CD8-positive, alpha-beta memory T cell (primary cell): ENCODE results near the gene HIRA. TPM values are rescaled to one million over a fixed set of nuclear protein-coding genes. Genes with fewer than 3 reads are reported as not detected.
A peak's percentile ranks its signal among the peaks of the same experiment; 100 is the strongest.

Experiments
- CTCF ChIA-PET: fragments of 350-600 bp; sonication (Branson Sonifier 250); formaldehyde crosslinking; loops from one replicate; lab custom pipeline; 2021; ENCODE audit warnings: antibody characterized with exemption; lab: Charles Lee
- POLR2A ChIA-PET: fragments of 350-600 bp; sonication (Branson Sonifier 250); formaldehyde crosslinking; loops from one replicate; lab custom pipeline; 2021; ENCODE audit warnings: antibody characterized with exemption; lab: Charles Lee
- DNase-seq, 5 donors: peaks; one replicate each; pipeline versions ENCODE4 v3.0.0 to v3.0.0-alpha.2; 2020 to 2022; ENCODE audit warnings: mixed read lengths in 1 of 5
- H3K27ac ChIP-seq: one replicate; pipeline ENCODE4 v1.7.0; 2013; ENCODE audit warnings: low read depth, mild to moderate bottlenecking, low read length, moderate library complexity
- H3K27me3 ChIP-seq: 2 replicates; pipeline ENCODE4 v1.7.0; 2013; ENCODE audit warnings: low read length, mild to moderate bottlenecking; ENCODE audit not compliant: insufficient read depth, poor library complexity, severe bottlenecking
- H3K36me3 ChIP-seq: 2 replicates; pipeline ENCODE4 v1.7.0; 2013; ENCODE audit warnings: mild to moderate bottlenecking, low read length, moderate library complexity; ENCODE audit not compliant: insufficient read depth
- H3K4me1 ChIP-seq: 2 replicates; pipeline ENCODE4 v1.7.0; 2013; ENCODE audit warnings: mild to moderate bottlenecking, low read length, moderate library complexity; ENCODE audit not compliant: insufficient read depth
- H3K4me3 ChIP-seq: 2 replicates; pipeline ENCODE4 v1.7.0; 2013; ENCODE audit warnings: mild to moderate bottlenecking, low read length
- H3K9me3 ChIP-seq: 2 replicates; pipeline ENCODE4 v1.7.0; 2013; ENCODE audit warnings: mild to moderate bottlenecking, low read length
- H3K27ac Mint-ChIP-seq, 8 donors: one replicate each; pipeline ENCODE4 v1.8.0; 2020 to 2021; ENCODE audit warnings: mixed read lengths in 8 of 8, mild to moderate bottlenecking in 6 of 8, inconsistent platforms in 3 of 8, moderate library complexity in 3 of 8
- H3K27me3 Mint-ChIP-seq, 2 donors: one replicate each; pipeline ENCODE4 v1.8.0; 2020 to 2021; ENCODE audit warnings: mixed read lengths in 2 of 2, mild to moderate bottlenecking in 1 of 2, moderate library complexity in 1 of 2
- H3K36me3 Mint-ChIP-seq, 3 donors: one replicate each; pipeline ENCODE4 v1.8.0; 2020 to 2021; ENCODE audit warnings: mixed read lengths in 3 of 3, inconsistent platforms in 1 of 3, mild to moderate bottlenecking in 1 of 3
- H3K4me1 Mint-ChIP-seq, 3 donors: one replicate each; pipeline ENCODE4 v1.8.0; 2020 to 2021; ENCODE audit warnings: mixed read lengths in 3 of 3, inconsistent platforms in 1 of 3, mild to moderate bottlenecking in 1 of 3
- H3K4me3 Mint-ChIP-seq, 7 donors: one replicate each; pipeline ENCODE4 v1.8.0; 2020 to 2021; ENCODE audit warnings: mixed read lengths in 7 of 7, mild to moderate bottlenecking in 6 of 7, moderate library complexity in 4 of 7, inconsistent platforms in 2 of 7
- H3K9me3 Mint-ChIP-seq, 5 donors: one replicate each; pipeline ENCODE4 v1.8.0; 2020 to 2022; ENCODE audit warnings: mixed read lengths in 5 of 5, mild to moderate bottlenecking in 3 of 5, moderate library complexity in 2 of 5, inconsistent platforms in 1 of 5
- polyA plus RNA-seq: library from polyadenylated mRNA; unstranded; fragments of 300-500 nt; fragmentation: Illumina TruSeq; gene quantifications from one replicate; pipeline ENCODE4 v1.2.3, GENCODE V29; 2021
- total RNA-seq, 2 experiments: library from RNA; stranded (reverse); gene quantifications; one replicate each; pipeline ENCODE4 v1.2.3, GENCODE V29; 2021

HIRA gene
- total and polyA plus RNA-seq, 3 experiments from 2014 or later, result 4.6 to 44.8 (median 38.5) TPM

DNA sequence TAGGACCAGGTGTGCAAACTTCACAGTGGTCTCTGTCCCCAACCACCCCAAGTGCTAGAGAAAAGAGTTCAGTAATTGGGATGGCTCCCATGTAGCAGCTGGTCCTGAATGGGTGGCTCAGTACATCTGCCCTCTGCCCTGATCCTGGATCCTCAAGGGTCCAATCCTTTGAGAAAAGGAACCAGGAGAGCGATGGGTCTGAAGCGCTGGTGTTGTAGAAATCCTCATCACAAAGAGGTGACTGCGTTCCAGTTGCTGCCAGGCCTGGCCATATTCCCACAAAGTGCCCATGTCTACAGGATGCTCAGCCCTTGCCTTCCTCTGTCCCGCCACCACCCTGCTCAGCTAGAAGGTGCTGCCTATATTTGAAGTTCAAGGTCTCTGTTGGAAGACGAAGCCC is 22.2 kb upstream of the HIRA start:
- Histone ChIP-seq H3K4me1 (peaks cover 5% of the 10 kb centered on the region), H3K36me3 (peaks cover 59% of the 10 kb centered on the region), H3K4me3 (no peak overlapping the region), H3K27ac (no peak overlapping the region), H3K9me3 (no peaks in the 10 kb centered on the region), H3K27me3 (no peaks in the 10 kb centered on the region)
- Mint-ChIP-seq H3K36me3 (peaks cover 7 to 80% (median 15%) of the 10 kb centered on the region in 3 donors), H3K27me3 (no peaks in the 10 kb centered on the region), H3K27ac (peak overlapping the region in 1 of 8 donors; percentile 64), H3K4me3 (no peak overlapping the region), H3K9me3 (no peaks in the 10 kb centered on the region), H3K4me1 (peaks cover 0 to under 1% (median 0%) of the 10 kb centered on the region in 3 donors)
- no peak for DNase-seq
- POLR2A ChIA-PET, result no interaction called here
- CTCF ChIA-PET, result no interaction called here

- H3K27ac Mint-ChIP-seq, result peak overlapping the region in 4 of 8 donors; percentile 19 to 80 (median 58)
- POLR2A ChIA-PET, result interaction anchor here (0.5 kb wide), 1 partner anchor 36 kb away, joined by 5 read pairs; no protein-coding TSS in a partner anchor
- no peaks in the 10 kb centered on the region for H3K9me3 Mint-ChIP-seq
Measured at GRCh38 chr22:19451570-19451969, 20.0 kb upstream of the HIRA start.

DNA sequence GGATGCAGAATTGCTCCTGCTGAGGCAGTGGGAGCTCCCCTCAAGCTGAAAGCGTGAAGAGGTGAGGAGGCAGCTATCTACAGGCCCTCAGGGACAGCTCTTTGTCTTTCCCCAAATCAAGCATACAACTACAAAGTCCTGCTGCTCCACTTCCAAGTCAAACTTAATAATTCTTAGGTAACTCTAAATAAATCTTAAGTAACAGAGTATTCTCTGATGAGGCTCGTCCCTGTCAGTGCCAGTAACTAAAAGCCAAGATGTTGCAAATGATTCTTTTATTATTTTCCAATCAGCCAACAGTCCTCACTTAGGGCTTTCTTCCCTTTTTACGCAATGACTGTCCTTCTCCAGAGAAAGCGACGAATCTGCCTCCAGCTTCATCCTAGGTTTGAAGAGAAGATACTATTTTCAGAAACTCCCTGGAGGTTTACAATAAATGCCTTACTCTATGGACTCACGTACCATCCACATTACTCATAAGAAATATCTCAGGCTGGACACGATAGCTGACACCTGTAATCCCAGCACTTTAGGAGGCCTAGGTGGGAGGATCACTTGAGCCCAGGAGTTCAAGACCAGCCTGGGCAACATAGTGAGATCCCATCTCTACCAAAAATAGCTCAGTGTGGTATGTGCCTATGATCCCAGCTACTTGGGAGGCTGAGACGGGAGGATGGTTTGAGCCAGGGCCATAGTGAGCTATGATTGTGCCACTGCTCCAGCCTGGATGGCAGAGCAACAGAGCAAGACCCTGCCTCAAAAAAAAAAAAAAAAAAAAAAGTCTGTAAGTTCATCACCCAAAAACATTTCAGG is 19.0 kb upstream of the HIRA start:
- Histone ChIP-seq H3K4me3 (no peak overlapping the region), H3K36me3 (peaks cover 38% of the 10 kb centered on the region), H3K27me3 (no peaks in the 10 kb centered on the region), H3K4me1 (peaks cover 24% of the 10 kb centered on the region), H3K27ac (no peak overlapping the region), H3K9me3 (no peaks in the 10 kb centered on the region)
- Mint-ChIP-seq H3K27ac (peak overlapping the region in 4 of 8 donors; percentile 37 to 80 (median 53)), H3K9me3 (no peaks in the 10 kb centered on the region), H3K4me1 (peaks cover 15 to 23% (median 22%) of the 10 kb centered on the region in 3 donors), H3K4me3 (peak overlapping the region in 1 of 7 donors; percentile 20), H3K27me3 (no peaks in the 10 kb centered on the region), H3K36me3 (peaks cover 7 to 56% (median 11%) of the 10 kb centered on the region in 3 donors)
- ChIA-PET POLR2A (no interaction called here), CTCF (no interaction called here)
- DNase-seq, result no peak

More at GRCh38 chr22:19451570-19451969, 20.0 kb upstream of the HIRA start:
- Mint-ChIP-seq H3K4me3 (peak overlapping the region in 2 of 7 donors; percentile 8 to 66), H3K27me3 (no peaks in the 10 kb centered on the region), H3K36me3 (peaks cover 7 to 66% (median 11%) of the 10 kb centered on the region in 3 donors), H3K4me1 (peaks cover 10 to 15% (median 14%) of the 10 kb centered on the region in 3 donors)
- no peak overlapping the region for H3K4me3 ChIP-seq
- H3K9me3 ChIP-seq, result no peaks in the 10 kb centered on the region
- no peaks in the 10 kb centered on the region for H3K27me3 ChIP-seq
- peaks cover 48% of the 10 kb centered on the region for H3K36me3 ChIP-seq
- H3K27ac ChIP-seq, result no peak overlapping the region
- peaks cover 16% of the 10 kb centered on the region for H3K4me1 ChIP-seq
- CTCF ChIA-PET, result no interaction called here
- DNase-seq, result no peak

GRCh38 chr22:19449422-19449767 is 17.9 kb upstream of the HIRA start:
- Mint-ChIP-seq H3K27me3 (no peaks in the 10 kb centered on the region), H3K36me3 (peaks cover 5 to 56% (median 8%) of the 10 kb centered on the region in 3 donors), H3K4me3 (peak overlapping the region in 2 of 7 donors; percentile 38 to 66), H3K4me1 (peaks cover 26 to 34% (median 34%) of the 10 kb centered on the region in 3 donors), H3K9me3 (no peaks in the 10 kb centered on the region), H3K27ac (peak overlapping the region in 6 of 8 donors; percentile 24 to 62 (median 40))
- ChIA-PET POLR2A (no interaction called here), CTCF (no interaction called here)
- Histone ChIP-seq H3K27me3 (no peaks in the 10 kb centered on the region), H3K4me1 (peaks cover 31% of the 10 kb centered on the region), H3K36me3 (peaks cover 32% of the 10 kb centered on the region), H3K9me3 (no peaks in the 10 kb centered on the region), H3K27ac (no peak overlapping the region), H3K4me3 (no peak overlapping the region)
- DNase-seq, result no peak

DNA sequence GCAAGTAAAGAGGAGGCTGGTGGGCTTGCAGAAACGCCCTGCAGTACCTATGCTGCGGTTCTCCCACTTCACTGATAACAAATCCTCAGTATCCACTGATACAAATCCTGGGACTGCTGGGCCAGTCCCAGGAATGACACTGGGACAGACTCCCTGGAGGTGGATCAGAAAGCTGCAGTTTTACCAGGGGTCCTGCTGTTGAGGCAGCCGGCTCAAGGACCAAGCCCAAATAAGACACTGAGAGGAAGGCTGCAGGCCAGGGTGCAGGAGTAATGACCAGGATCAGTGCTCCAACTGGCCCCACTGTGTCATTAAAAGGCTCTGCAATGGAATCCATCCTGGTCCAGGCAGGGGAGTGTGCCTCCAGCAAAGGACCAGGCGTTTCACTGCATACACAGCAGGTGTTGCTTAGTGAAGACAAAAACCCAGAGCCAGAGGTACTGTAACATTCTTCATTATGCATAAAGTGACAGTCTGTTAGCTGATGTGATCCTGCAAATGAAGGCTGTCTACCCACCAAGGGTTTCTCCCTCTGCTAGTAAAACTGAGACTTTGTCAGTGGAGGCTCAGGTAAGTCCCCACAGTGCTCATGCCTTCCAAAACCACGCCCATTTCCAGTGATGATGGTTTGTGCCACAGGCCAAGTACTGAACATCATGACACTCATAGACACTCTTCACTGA is 17.3 kb upstream of the HIRA start:
- no peak for DNase-seq

DNA sequence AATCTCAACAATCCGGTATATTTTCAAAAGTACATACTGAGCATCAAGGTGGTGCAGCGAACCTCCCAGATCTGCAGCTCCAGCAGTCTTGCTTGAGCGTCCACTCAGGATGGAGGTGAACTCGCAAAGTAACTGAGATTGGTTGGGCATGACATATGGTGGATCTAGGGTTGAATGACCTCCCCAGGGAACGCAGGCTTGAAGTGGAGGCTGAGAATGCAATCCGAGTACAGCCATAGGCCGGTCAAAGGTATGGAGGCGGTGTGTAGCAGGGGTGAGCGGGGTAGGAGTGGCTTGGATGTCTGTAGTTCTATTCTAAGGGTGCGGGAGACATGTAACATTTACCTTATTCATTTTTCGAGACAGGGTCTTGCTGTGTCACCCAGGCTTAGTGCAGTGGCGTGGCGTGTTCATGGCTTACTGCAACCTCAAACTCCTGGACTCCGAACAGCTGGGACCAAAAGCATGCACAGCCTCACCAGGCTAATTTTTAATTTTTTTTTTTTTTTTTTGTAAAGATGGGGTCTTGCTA is 16.6 kb upstream of the HIRA start:
- peak overlapping the region; percentile 77 for H3K4me3 ChIP-seq
- Mint-ChIP-seq H3K27me3 (no peaks in the 10 kb centered on the region), H3K4me3 (peak overlapping the region; percentile 90 to 96 (median 94)), H3K9me3 (no peaks in the 10 kb centered on the region), H3K4me1 (peaks cover 34 to 47% (median 43%) of the 10 kb centered on the region in 3 donors), H3K36me3 (peaks cover 3 to 55% (median 6%) of the 10 kb centered on the region in 3 donors), H3K27ac (peak overlapping the region; percentile 80 to 99 (median 94))
- H3K36me3 ChIP-seq, result peaks cover 32% of the 10 kb centered on the region
- H3K9me3 ChIP-seq, result no peaks in the 10 kb centered on the region
- peak overlapping the region; percentile 90 for H3K27ac ChIP-seq
- ChIA-PET POLR2A (interaction anchor here (1.6 to 2.4 kb wide), 2 partner anchors 17 to 31 kb away, joined by 11 to 24 read pairs; partner anchors contain the start of genes CDC45, HIRA, MRPL40 and UFD1), CTCF (interaction anchor here (1.4 kb wide), 1 partner anchor 15 kb away, joined by 3 read pairs; no protein-coding TSS in a partner anchor)
- DNase-seq, result peak in 1 of 5 donors; percentile 8
- H3K4me1 ChIP-seq, result peaks cover 31% of the 10 kb centered on the region
- no peaks in the 10 kb centered on the region for H3K27me3 ChIP-seq

More for the DNA sequence above, 17.3 kb upstream of the HIRA start:
- no peak overlapping the region for H3K27ac ChIP-seq
- ChIA-PET POLR2A (no interaction called here), CTCF (no interaction called here)
- H3K36me3 ChIP-seq, result peaks cover 32% of the 10 kb centered on the region
- no peaks in the 10 kb centered on the region for H3K9me3 ChIP-seq
- Mint-ChIP-seq H3K27me3 (no peaks in the 10 kb centered on the region), H3K4me3 (peak overlapping the region; percentile 22 to 96 (median 94)), H3K27ac (peak overlapping the region; percentile 34 to 99 (median 87)), H3K36me3 (peaks cover 3 to 56% (median 7%) of the 10 kb centered on the region in 3 donors), H3K4me1 (peaks cover 29 to 40% (median 39%) of the 10 kb centered on the region in 3 donors), H3K9me3 (no peaks in the 10 kb centered on the region)
- no peaks in the 10 kb centered on the region for H3K27me3 ChIP-seq
- no peak overlapping the region for H3K4me3 ChIP-seq
- H3K4me1 ChIP-seq, result peaks cover 31% of the 10 kb centered on the region

- H3K27ac ChIP-seq, result peak within 1 kb of the TSS; percentile 90
- Mint-ChIP-seq H3K9me3 (no peaks in the 10 kb centered on the region), H3K4me1 (peaks cover 35 to 52% (median 47%) of the 10 kb centered on the region in 3 donors), H3K4me3 (peak within 1 kb of the TSS; percentile 90 to 96 (median 94)), H3K27ac (peak within 1 kb of the TSS; percentile 80 to 99 (median 98)), H3K36me3 (peaks cover under 1 to 54% (median 6%) of the 10 kb centered on the region in 3 donors), H3K27me3 (no peaks in the 10 kb centered on the region)
- no peaks in the 10 kb centered on the region for H3K27me3 ChIP-seq
- H3K4me1 ChIP-seq, result peaks cover 31% of the 10 kb centered on the region
- ChIA-PET POLR2A (interaction anchor here (1.6 to 2.4 kb wide), 2 partner anchors 16 to 32 kb away, joined by 11 to 24 read pairs; partner anchors contain the start of genes CDC45, HIRA, MRPL40 and UFD1), CTCF (interaction anchor here (1.4 to 2.2 kb wide), 2 partner anchors 14 to 27 kb away, joined by 3 to 6 read pairs; no protein-coding TSS in a partner anchor)
- peaks cover 29% of the 10 kb centered on the region for H3K36me3 ChIP-seq
- H3K9me3 ChIP-seq, result no peaks in the 10 kb centered on the region
- peak within 1 kb of the TSS; percentile 77 for H3K4me3 ChIP-seq
- peak; percentile 80 to 92 (median 90) for DNase-seq
Measured at GRCh38 chr22:19447330-19448075, 16.0 kb upstream of the HIRA start, which contains the start of gene C22orf39. TSS of gene C22orf39 (minus strand) at chr22:19447711. CDS start at chr22:19447688, 23 bp downstream.
